Panc1 (cell line): Measurements from ENCODE around the gene USP8. TPM values are rescaled to one million over a fixed set of nuclear protein-coding genes. Genes with fewer than 3 reads are reported as not detected.

Source experiments
- ATAC-seq: fragments of 200-7000 bp; cut with Tn5 transposase; 2 replicates; pipeline ENCODE4 v1.9.1; 2020; ENCODE audit warnings: mild to moderate bottlenecking, moderate library complexity
- BruUV-seq: library from RNA; stranded (reverse); fragments of 400-500 nt; replicated peaks from 2 replicates; lab custom pipeline; 2021; lab: Mats Ljungman, UMichigan
- CTCF ChIA-PET: fragments of 300-600 bp; sonication (Branson Sonifier 250); formaldehyde crosslinking; loops from one replicate; lab custom pipeline; 2022; ENCODE audit warnings: antibody characterized with exemption; lab: Charles Lee
- POLR2A ChIA-PET: fragments of 300-600 bp; sonication (Branson Sonifier 250); formaldehyde crosslinking; loops from one replicate; lab custom pipeline; 2022; ENCODE audit warnings: antibody characterized with exemption; lab: Charles Lee
- DNase-seq: peaks from one replicate; pipeline ENCODE4 v3.0.0-alpha.2; 2010; ENCODE audit warnings: low read depth, low spot score
- H3K27ac ChIP-seq: 2 replicates; pipeline ENCODE4 v1.5.1; 2011; ENCODE audit warnings: mild to moderate bottlenecking, low read length, inconsistent platforms
- H3K27me3 ChIP-seq: fragments of 200-500 bp; sonication (Bioruptor generic); 2 replicates; pipeline ENCODE4 v1.6.0; 2014; ENCODE audit warnings: low read length, inconsistent platforms; ENCODE audit not compliant: control insufficient read depth, insufficient read depth
- H3K36me3 ChIP-seq: fragments of 200-500 bp; sonication (Bioruptor generic); 2 replicates; pipeline ENCODE4 v1.5.1; 2014; ENCODE audit warnings: inconsistent platforms, mild to moderate bottlenecking, low read length, moderate library complexity; ENCODE audit not compliant: control insufficient read depth, insufficient read depth
- H3K4me1 ChIP-seq: 2 replicates; pipeline ENCODE4 v1.5.1; 2011; ENCODE audit warnings: inconsistent platforms, mild to moderate bottlenecking, low read length, moderate library complexity; ENCODE audit not compliant: control insufficient read depth, insufficient read depth
- H3K4me3 ChIP-seq, 2 experiments: 2 replicates each; pipeline ENCODE4 v1.5.1; 2011 to 2012; ENCODE audit warnings: low read depth in 2 of 2, low read length in 2 of 2, mild to moderate bottlenecking in 2 of 2, inconsistent platforms in 1 of 2, moderate library complexity in 1 of 2
- H3K9me3 ChIP-seq: fragments of 200-500 bp; sonication (Bioruptor generic); 2 replicates; pipeline ENCODE4 v1.5.1; 2014; ENCODE audit warnings: low read depth, mild to moderate bottlenecking, inconsistent platforms, low read length, moderate library complexity; ENCODE audit not compliant: control insufficient read depth, insufficient read depth
- CTCF ChIP-seq: fragments of 450-650 bp; IDR thresholded peaks from 2 replicates; pipeline ENCODE4 v1.5.1; 2017; ENCODE audit warnings: mild to moderate bottlenecking
- POLR2AphosphoS5 ChIP-seq: IDR thresholded peaks from 2 replicates; pipeline ENCODE4 v1.6.1; 2012; ENCODE audit warnings: mild to moderate bottlenecking, low read depth, low read length, moderate library complexity
- SIN3A ChIP-seq: IDR thresholded peaks from 2 replicates; pipeline ENCODE4 v1.6.1; 2012; ENCODE audit warnings: low read depth, mild to moderate bottlenecking, low read length, moderate library complexity, borderline replicate concordance; ENCODE audit not compliant: insufficient read depth
- TCF7L2 ChIP-seq: IDR thresholded peaks from 2 replicates; pipeline ENCODE4 v1.6.1; 2011; ENCODE audit warnings: mild to moderate bottlenecking, low read depth, low read length, inconsistent platforms
- in situ Hi-C: cut with HindIII; loops from 2 replicates; pipeline ENCODE4 v1.10.0; 2016; ENCODE audit warnings: low sequenced_read_pairs, low pct_unique_long_range_greater_than_20kb
- intact Hi-C: fragments of 100-400 bp; cut with micrococcal nuclease; formaldehyde crosslinking; loops from one replicate; pipeline ENCODE4 v1.10.0; 2022; ENCODE audit not compliant: unreplicated experiment
- total RNA-seq: library from RNA; stranded (reverse); gene quantifications from one replicate; pipeline ENCODE4 v1.2.1, GENCODE V29; 2021; ENCODE audit not compliant: unreplicated experiment
- TF ChIP-seq, protein P1 (sequence below), 2 experiments: IDR thresholded peaks; 2 replicates each; pipeline ENCODE4 v1.6.1; 2011 to 2012; ENCODE audit warnings: low read depth in 2 of 2, control low read depth in 1 of 2, low read length in 1 of 2, mild to moderate bottlenecking in 1 of 2, moderate library complexity in 1 of 2; ENCODE audit not compliant: insufficient read depth in 1 of 2

Gene USP8
- total RNA-seq, 1 experiment from 2014 or later: 57.3 TPM

DNA sequence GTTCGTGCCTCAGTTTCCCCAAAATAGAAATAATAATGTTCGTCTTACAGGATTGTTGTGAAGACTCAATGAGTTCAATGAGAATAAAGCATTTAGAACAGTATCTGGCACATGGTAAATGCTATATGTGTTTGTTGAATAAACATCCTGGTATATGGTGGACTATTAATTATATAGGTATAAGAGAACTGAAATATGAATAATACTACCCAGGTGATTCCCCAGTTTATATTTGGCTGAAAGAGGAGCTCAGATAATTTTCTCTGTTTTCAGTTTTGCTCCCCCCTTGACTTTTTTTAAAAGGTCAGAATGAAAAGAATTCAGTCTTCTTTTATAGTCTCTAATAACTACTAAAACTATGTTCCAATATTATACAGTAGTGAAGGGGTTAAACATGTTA is 46.9 kb downstream of the USP8 start:
- no peaks in the 10 kb centered on the region for H3K4me1 ChIP-seq
- intact Hi-C loops: no loop called here

DNA sequence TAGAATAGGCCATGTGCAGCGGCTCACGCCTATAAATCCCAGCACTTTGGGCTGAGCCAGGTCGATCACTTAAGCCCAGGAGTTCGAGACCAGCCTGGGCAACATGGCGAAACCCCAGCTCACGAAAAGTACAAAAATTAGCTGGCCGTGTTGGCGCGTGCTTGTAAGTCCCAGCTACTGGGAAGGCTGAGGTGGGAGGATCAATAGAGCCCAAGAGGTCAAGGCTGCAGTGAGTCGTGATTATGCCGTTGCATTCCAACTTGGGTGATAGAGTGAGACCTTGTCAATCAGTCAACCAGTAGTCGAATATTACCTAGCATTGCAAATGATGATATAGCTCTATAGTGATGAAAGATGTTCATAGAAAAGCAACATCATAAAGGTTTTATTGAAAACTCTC is 51.9 kb downstream of the USP8 start:
- TF ChIP-seq, protein P1, sequence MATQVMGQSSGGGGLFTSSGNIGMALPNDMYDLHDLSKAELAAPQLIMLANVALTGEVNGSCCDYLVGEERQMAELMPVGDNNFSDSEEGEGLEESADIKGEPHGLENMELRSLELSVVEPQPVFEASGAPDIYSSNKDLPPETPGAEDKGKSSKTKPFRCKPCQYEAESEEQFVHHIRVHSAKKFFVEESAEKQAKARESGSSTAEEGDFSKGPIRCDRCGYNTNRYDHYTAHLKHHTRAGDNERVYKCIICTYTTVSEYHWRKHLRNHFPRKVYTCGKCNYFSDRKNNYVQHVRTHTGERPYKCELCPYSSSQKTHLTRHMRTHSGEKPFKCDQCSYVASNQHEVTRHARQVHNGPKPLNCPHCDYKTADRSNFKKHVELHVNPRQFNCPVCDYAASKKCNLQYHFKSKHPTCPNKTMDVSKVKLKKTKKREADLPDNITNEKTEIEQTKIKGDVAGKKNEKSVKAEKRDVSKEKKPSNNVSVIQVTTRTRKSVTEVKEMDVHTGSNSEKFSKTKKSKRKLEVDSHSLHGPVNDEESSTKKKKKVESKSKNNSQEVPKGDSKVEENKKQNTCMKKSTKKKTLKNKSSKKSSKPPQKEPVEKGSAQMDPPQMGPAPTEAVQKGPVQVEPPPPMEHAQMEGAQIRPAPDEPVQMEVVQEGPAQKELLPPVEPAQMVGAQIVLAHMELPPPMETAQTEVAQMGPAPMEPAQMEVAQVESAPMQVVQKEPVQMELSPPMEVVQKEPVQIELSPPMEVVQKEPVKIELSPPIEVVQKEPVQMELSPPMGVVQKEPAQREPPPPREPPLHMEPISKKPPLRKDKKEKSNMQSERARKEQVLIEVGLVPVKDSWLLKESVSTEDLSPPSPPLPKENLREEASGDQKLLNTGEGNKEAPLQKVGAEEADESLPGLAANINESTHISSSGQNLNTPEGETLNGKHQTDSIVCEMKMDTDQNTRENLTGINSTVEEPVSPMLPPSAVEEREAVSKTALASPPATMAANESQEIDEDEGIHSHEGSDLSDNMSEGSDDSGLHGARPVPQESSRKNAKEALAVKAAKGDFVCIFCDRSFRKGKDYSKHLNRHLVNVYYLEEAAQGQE (IDR thresholded peaks at IDR 0.05; ENCODE audit: insufficient read depth in 1 of 2, low read depth in 2 of 2, low read length in 1 of 2): no peak
- TF ChIP-seq CTCF (no peak), TCF7L2 (no peak), POLR2AphosphoS5 (no peak), SIN3A (no peak)
- in situ Hi-C loops: no loop called here
- H3K36me3 ChIP-seq: peaks cover 6% of the 10 kb centered on the region; the same call in 1 of the 2 replicates
- no peaks in the 10 kb centered on the region for H3K27me3 ChIP-seq
- no TSS peak for BruUV-seq
- no peak for DNase-seq
- ChIA-PET POLR2A (interaction anchor here (0.6 kb wide), 1 partner anchor 22 kb away, joined by 6 read pairs; no protein-coding TSS in a partner anchor), CTCF (no interaction called here)
- no peaks in the 10 kb centered on the region for H3K9me3 ChIP-seq
- no peak overlapping the region for H3K27ac ChIP-seq
- H3K4me3 ChIP-seq: no peak overlapping the region
- no peak for ATAC-seq
- no peaks in the 10 kb centered on the region for H3K4me1 ChIP-seq
- intact Hi-C loops: no loop called here

More for the DNA sequence above, 46.9 kb downstream of the USP8 start:
- no peak for ATAC-seq
- in situ Hi-C loops: no loop called here
- H3K4me3 ChIP-seq: no peak overlapping the region
- ChIA-PET POLR2A (interaction anchor here (0.7 kb wide), 1 partner anchor 9 kb away, joined by 7 read pairs; no protein-coding TSS in a partner anchor), CTCF (no interaction called here)
- H3K36me3 ChIP-seq: no peaks in the 10 kb centered on the region
- TF ChIP-seq POLR2AphosphoS5 (no peak), CTCF (no peak), TCF7L2 (no peak), SIN3A (no peak)
- TF ChIP-seq, protein P1 (IDR thresholded peaks at IDR 0.05; ENCODE audit: insufficient read depth in 1 of 2, low read depth in 2 of 2, low read length in 1 of 2): no peak
- DNase-seq: no peak
- BruUV-seq: TSS peak; percentile 18
- H3K27ac ChIP-seq: no peak overlapping the region
- no peaks in the 10 kb centered on the region for H3K9me3 ChIP-seq
- H3K27me3 ChIP-seq: no peaks in the 10 kb centered on the region
